Measurements from ENCODE around the gene GLIPR1. TPM values are rescaled to one million over a fixed set of nuclear protein-coding genes. Genes with fewer than 3 reads are reported as not detected.

The GLIPR1 gene
- total RNA-seq, 1 donor from 2014 or later, result 20.0 TPM

Other genes with a start within 250 kb of the GLIPR1 start
- gene CAPS2, start 150.4 kb upstream of the GLIPR1 start, total RNA-seq, result 2.6 TPM in 1 of 2 replicates, not detected in the other
- gene GLIPR1L1, start 146.1 kb upstream of the GLIPR1 start, total RNA-seq, result not detected in 2 replicates
- 0.23 TPM in 1 of 2 replicates, not detected in the other for gene GLIPR1L2, start 89.7 kb upstream of the GLIPR1 start, total RNA-seq
- 27.0 and 31.0 TPM in 2 replicates for gene KRR1, start 30.9 kb downstream of the GLIPR1 start, total RNA-seq